ENCODE results near the gene MINDY2. TPM values are rescaled to one million over a fixed set of nuclear protein-coding genes. Genes with fewer than 3 reads are reported as not detected.

Gene MINDY2
- total RNA-seq, 1 experiment from 2014 or later, result 4.7 TPM

GRCh38 chr15:58755956-58756355 is 15.1 kb upstream of the MINDY2 start:
- CTCF ChIA-PET, result no interaction called here
- BruUV-seq (replicated peaks), result no TSS peak
- Histone ChIP-seq H3K9me2 (replicated peaks; ENCODE audit: low read length) (no peaks in the 10 kb centered on the region), H3K9me3 (ENCODE audit: low read length) (no peaks in the 10 kb centered on the region), H4K20me1 (ENCODE audit: low read length) (no peaks in the 10 kb centered on the region), H3K4me2 (ENCODE audit: low read length) (no peak overlapping the region), H3K9ac (ENCODE audit: low read length) (no peak overlapping the region), H3F3A (ENCODE audit: low read length, unreplicated experiment) (no peaks in the 10 kb centered on the region), H3K27ac (ENCODE audit: low read length) (no peak overlapping the region), H3K79me2 (ENCODE audit: low read length) (no peaks in the 10 kb centered on the region), H3K27me3 (ENCODE audit: low read length) (no peaks in the 10 kb centered on the region), H3K36me3 (ENCODE audit: low read depth, low read length) (no peaks in the 10 kb centered on the region), H3K4me1 (ENCODE audit: insufficient read depth, low read length) (no peaks in the 10 kb centered on the region), H2AFZ (ENCODE audit: low read length) (no peak overlapping the region), H3K4me3 (ENCODE audit: low read length) (no peak overlapping the region)
- TF ChIP-seq EZH2 (IDR thresholded peaks at IDR 0.05; ENCODE audit: low read length, unreplicated experiment) (no peak), EZH2phosphoT487 (IDR thresholded peaks at IDR 0.05; ENCODE audit: borderline replicate concordance, low read length) (no peak)
- ATAC-seq (no peak), DNase-seq (no peak)
- POLR2A ChIA-PET (ENCODE audit: unreplicated experiment), result no interaction called here
- intact Hi-C loops (cut with micrococcal nuclease), result no loop called here

GRCh38 chr15:58758141-58758540 is 13.0 kb upstream of the MINDY2 start:
- Histone ChIP-seq H3K4me2 (ENCODE audit: low read length) (no peak overlapping the region), H3K27me3 (ENCODE audit: low read length) (no peaks in the 10 kb centered on the region), H3F3A (ENCODE audit: low read length, unreplicated experiment) (no peaks in the 10 kb centered on the region), H3K9ac (ENCODE audit: low read length) (no peak overlapping the region), H2AFZ (ENCODE audit: low read length) (no peak overlapping the region), H3K36me3 (ENCODE audit: low read depth, low read length) (no peaks in the 10 kb centered on the region), H3K9me2 (replicated peaks; ENCODE audit: low read length) (no peaks in the 10 kb centered on the region), H3K4me1 (ENCODE audit: insufficient read depth, low read length) (no peaks in the 10 kb centered on the region), H4K20me1 (ENCODE audit: low read length) (no peaks in the 10 kb centered on the region), H3K4me3 (ENCODE audit: low read length) (no peak overlapping the region), H3K27ac (ENCODE audit: low read length) (no peak overlapping the region), H3K9me3 (ENCODE audit: low read length) (no peaks in the 10 kb centered on the region), H3K79me2 (ENCODE audit: low read length) (no peaks in the 10 kb centered on the region)
- ChIA-PET CTCF (no interaction called here), POLR2A (ENCODE audit: unreplicated experiment) (no interaction called here)
- ATAC-seq (no peak), DNase-seq (no peak)
- no TSS peak for BruUV-seq (replicated peaks)
- intact Hi-C loops (cut with micrococcal nuclease), result no loop called here
- TF ChIP-seq EZH2 (IDR thresholded peaks at IDR 0.05; ENCODE audit: low read length, unreplicated experiment), result no peak
- peak; percentile 16; the same call in 1 of the 2 replicates for TF ChIP-seq CTCF (conservative IDR thresholded peaks at IDR 0.05; ENCODE audit: low read depth, low read length)
- no peak for TF ChIP-seq EZH2phosphoT487 (IDR thresholded peaks at IDR 0.05; ENCODE audit: borderline replicate concordance, low read length)

- ATAC-seq, result no peak
- TF ChIP-seq EZH2phosphoT487 (IDR thresholded peaks at IDR 0.05; ENCODE audit: borderline replicate concordance, low read length), result no peak
- TF ChIP-seq EZH2 (IDR thresholded peaks at IDR 0.05; ENCODE audit: low read length, unreplicated experiment), result no peak
- no peak for TF ChIP-seq CTCF (conservative IDR thresholded peaks at IDR 0.05; ENCODE audit: low read depth, low read length)
- Histone ChIP-seq H3K4me2 (ENCODE audit: low read length) (no peak overlapping the region), H3K4me1 (ENCODE audit: insufficient read depth, low read length) (no peaks in the 10 kb centered on the region), H3K27me3 (ENCODE audit: low read length) (no peaks in the 10 kb centered on the region), H3K79me2 (ENCODE audit: low read length) (no peaks in the 10 kb centered on the region), H3K36me3 (ENCODE audit: low read depth, low read length) (no peaks in the 10 kb centered on the region), H4K20me1 (ENCODE audit: low read length) (no peaks in the 10 kb centered on the region), H3K9me2 (replicated peaks; ENCODE audit: low read length) (no peaks in the 10 kb centered on the region), H2AFZ (ENCODE audit: low read length) (no peak overlapping the region), H3K27ac (ENCODE audit: low read length) (no peak overlapping the region), H3K4me3 (ENCODE audit: low read length) (no peak overlapping the region), H3F3A (ENCODE audit: low read length, unreplicated experiment) (no peaks in the 10 kb centered on the region), H3K9me3 (ENCODE audit: low read length) (no peaks in the 10 kb centered on the region), H3K9ac (ENCODE audit: low read length) (no peak overlapping the region)
- ChIA-PET CTCF (no interaction called here), POLR2A (ENCODE audit: unreplicated experiment) (no interaction called here)
- intact Hi-C loops (cut with micrococcal nuclease), result no loop called here
- BruUV-seq (replicated peaks), result no TSS peak
- DNase-seq, result no peak
These were observed 10.6 kb upstream of the MINDY2 start for GRCh38 chr15:58760385-58761009.
